Thymus (tissue), 11 donors: ENCODE measurements around the gene NR1I3. TPM values are rescaled to one million over a fixed set of nuclear protein-coding genes. Genes with fewer than 3 reads are reported as not detected.
"Not testable (repeated sequence)": the region's sequence is repeated elsewhere in the genome, so short reads cannot be mapped to it uniquely, and the experiment has no call there.

Source experiments
- DNase-seq, 9 donors: peaks; one replicate each; pipeline ENCODE4 v3.0.0-alpha.2; 2013; ENCODE audit warnings: low spot score in 9 of 9, low read depth in 6 of 9, missing footprints in 1 of 9
- H3K27ac ChIP-seq, 2 donors: one replicate each; pipeline ENCODE4 v1.5.1; 2013; ENCODE audit warnings: control low read depth in 1 of 2, low read depth in 1 of 2, low read length in 1 of 2, mild to moderate bottlenecking in 1 of 2, moderate library complexity in 1 of 2
- H3K27me3 ChIP-seq, 2 donors: one replicate each; pipeline ENCODE4 v1.5.1; 2013; ENCODE audit warnings: low read length in 1 of 2; ENCODE audit not compliant: control insufficient read depth in 2 of 2, insufficient read depth in 1 of 2
- H3K36me3 ChIP-seq, 2 donors: one replicate each; pipeline ENCODE4 v1.5.1; 2013; ENCODE audit warnings: low read length in 1 of 2, mild to moderate bottlenecking in 1 of 2, moderate library complexity in 1 of 2; ENCODE audit not compliant: control insufficient read depth in 2 of 2, insufficient read depth in 2 of 2
- H3K4me1 ChIP-seq, 2 donors: one replicate each; pipeline ENCODE4 v1.5.1; 2013; ENCODE audit warnings: low read length in 2 of 2; ENCODE audit not compliant: control insufficient read depth in 2 of 2, insufficient read depth in 2 of 2
- H3K4me3 ChIP-seq, 2 donors: one replicate each; pipeline ENCODE4 v1.5.1; 2013; ENCODE audit warnings: low read length in 2 of 2, control low read depth in 1 of 2, mild to moderate bottlenecking in 1 of 2
- H3K9me3 ChIP-seq, 2 donors: one replicate each; pipeline ENCODE4 v1.5.1; 2013; ENCODE audit warnings: low read length in 1 of 2, mild to moderate bottlenecking in 1 of 2; ENCODE audit not compliant: control insufficient read depth in 2 of 2, insufficient read depth in 1 of 2
- WGBS: extraction: QIAGEN DNeasy Blood & Tissue Kit; methylation state at CpG from one replicate; pipeline ENCODE4 v1.1.7; 2013; 5-methylcytosine and 5-hydroxymethylcytosine counted together
- polyA plus RNA-seq: library from polyadenylated mRNA; stranded (reverse); fragments of 200-250 nt; gene quantifications from one replicate; pipeline ENCODE4 v1.2.3, GENCODE V29; 2013
- total RNA-seq: library from RNA; stranded (reverse); fragments of 120-200 nt; gene quantifications from one replicate; pipeline ENCODE4 v1.2.4, GENCODE V29; 2013
- donor health status: healthy.

Gene NR1I3
- total and polyA plus RNA-seq, 2 donors = 0.14 TPM; not detected in 1

GRCh38 chr1:161224695-161225087 is 13.3 kb downstream of the NR1I3 start:
- 94% methylated on average over 13 of the region's 13 CpGs for WGBS
- H3K4me3 ChIP-seq, DNase-seq: not testable (repeated sequence)

GRCh38 chr1:161223805-161224694 is 14.0 kb downstream of the NR1I3 start:
- peaks cover 8 to 33% of the 10 kb centered on the region in 2 donors for H3K4me1 ChIP-seq
- no peaks in the 10 kb centered on the region for H3K27me3 ChIP-seq
- no peak for DNase-seq
- H3K4me3 ChIP-seq = no peak overlapping the region
- peaks cover 8 to 10% of the 10 kb centered on the region in 2 donors for H3K36me3 ChIP-seq
- H3K27ac ChIP-seq = no peak overlapping the region
- no peaks in the 10 kb centered on the region for H3K9me3 ChIP-seq
- WGBS = 96% methylated on average over 7 of the region's 7 CpGs

More at GRCh38 chr1:161224695-161225087, 13.3 kb downstream of the NR1I3 start:
- Histone ChIP-seq H3K36me3 (peaks cover 15 to 16% of the 10 kb centered on the region in 2 donors), H3K4me1 (peaks cover 8 to 30% of the 10 kb centered on the region in 2 donors)
- H3K27me3 ChIP-seq, H3K9me3 ChIP-seq, H3K27ac ChIP-seq: not testable (repeated sequence)

GRCh38 chr1:161222175-161223019 is 15.6 kb downstream of the NR1I3 start:
- no peak overlapping the region for H3K27ac ChIP-seq
- peaks cover 8 to 41% of the 10 kb centered on the region in 2 donors for H3K4me1 ChIP-seq
- DNase-seq = no peak
- 97% methylated on average over 6 of the region's 6 CpGs for WGBS
- no peak overlapping the region for H3K4me3 ChIP-seq
- H3K9me3 ChIP-seq = no peaks in the 10 kb centered on the region
- no peaks in the 10 kb centered on the region for H3K36me3 ChIP-seq
- H3K27me3 ChIP-seq = no peaks in the 10 kb centered on the region

- DNase-seq = no peak
- no peaks in the 10 kb centered on the region for H3K9me3 ChIP-seq
- H3K4me3 ChIP-seq = no peak overlapping the region
- peaks cover 0 to 4% of the 10 kb centered on the region in 2 donors for H3K36me3 ChIP-seq
- 95% methylated on average over 5 of the region's 5 CpGs for WGBS
- no peaks in the 10 kb centered on the region for H3K27me3 ChIP-seq
- H3K27ac ChIP-seq = no peak overlapping the region
- peaks cover 0 to 25% of the 10 kb centered on the region in 2 donors for H3K4me1 ChIP-seq
These were observed 18.0 kb downstream of the NR1I3 start for GRCh38 chr1:161220002-161220401.

- H3K4me1 ChIP-seq = peaks cover 0 to 26% of the 10 kb centered on the region in 2 donors
- peaks cover 2 to 8% of the 10 kb centered on the region in 2 donors for H3K36me3 ChIP-seq
- H3K4me3 ChIP-seq = no peak overlapping the region
- peak overlapping the region in 1 of 2 donors; percentile 37 for H3K27ac ChIP-seq
- no peaks in the 10 kb centered on the region for H3K27me3 ChIP-seq
- DNase-seq = no peak
- WGBS = 94% methylated on average over 5 of the region's 5 CpGs
- H3K9me3 ChIP-seq = no peaks in the 10 kb centered on the region
These were observed 18.7 kb downstream of the NR1I3 start for GRCh38 chr1:161219078-161219892.

GRCh38 chr1:161218301-161219077 is 19.5 kb downstream of the NR1I3 start:
- Histone ChIP-seq H3K36me3 (peaks cover 10 to 16% of the 10 kb centered on the region in 2 donors), H3K27me3 (no peaks in the 10 kb centered on the region), H3K27ac (peak overlapping the region; percentile 37 to 79), H3K4me3 (no peak overlapping the region), H3K9me3 (no peaks in the 10 kb centered on the region), H3K4me1 (peaks cover 0 to 26% of the 10 kb centered on the region in 2 donors)
- DNase-seq = peak in 1 of 9 donors; percentile 50
- 78% methylated on average over 8 of the region's 8 CpGs for WGBS

- Histone ChIP-seq H3K4me1 (peaks cover 0 to 26% of the 10 kb centered on the region in 2 donors), H3K9me3 (no peaks in the 10 kb centered on the region), H3K36me3 (peaks cover 17 to 22% of the 10 kb centered on the region in 2 donors), H3K4me3 (no peak overlapping the region), H3K27ac (peak overlapping the region; percentile 6 to 79), H3K27me3 (no peaks in the 10 kb centered on the region)
- 78% methylated on average over 6 of the region's 6 CpGs for WGBS
- no peak for DNase-seq
These were observed 20.2 kb downstream of the NR1I3 start for GRCh38 chr1:161217831-161218230.
